NT2/D1 (cell line): ENCODE results near the gene NAGPA.
"Not testable (repeated sequence)": the region's sequence is repeated elsewhere in the genome, so short reads cannot be mapped to it uniquely, and the experiment has no call there.

Experiments
- DNase-seq: peaks from one replicate; pipeline ENCODE4 v3.0.0-alpha.2; 2011; ENCODE audit warnings: low read depth, low spot score
- H3K27me3 ChIP-seq: 2 replicates; pipeline ENCODE4 v1.6.0; 2011; ENCODE audit warnings: mild to moderate bottlenecking; ENCODE audit not compliant: insufficient read length, insufficient read depth
- H3K36me3 ChIP-seq: 2 replicates; pipeline ENCODE4 v1.6.1; 2011; ENCODE audit warnings: mild to moderate bottlenecking, low read length, mixed read lengths; ENCODE audit not compliant: insufficient read depth, insufficient read length
- H3K4me1 ChIP-seq: 2 replicates; pipeline ENCODE4 v1.5.1; 2011; ENCODE audit not compliant: insufficient read depth, insufficient read length
- H3K4me3 ChIP-seq: 2 replicates; pipeline ENCODE4 v1.5.1; 2011; ENCODE audit warnings: low read depth; ENCODE audit not compliant: insufficient read length
- H3K9ac ChIP-seq: 2 replicates; pipeline ENCODE4 v1.6.0; 2011; ENCODE audit warnings: low read depth; ENCODE audit not compliant: insufficient read length
- H3K9me3 ChIP-seq: 2 replicates; pipeline ENCODE4 v1.5.1; 2011; ENCODE audit warnings: mild to moderate bottlenecking, low read length; ENCODE audit not compliant: insufficient read depth
- SUZ12 ChIP-seq: IDR thresholded peaks from 2 replicates; pipeline ENCODE4 v1.6.1; 2011; ENCODE audit not compliant: insufficient read length, insufficient read depth; ENCODE audit errors: extremely low read depth
- YY1 ChIP-seq: IDR thresholded peaks from 2 replicates; pipeline ENCODE4 v1.6.1; 2011; ENCODE audit not compliant: insufficient read length, insufficient read depth
- ZNF274 ChIP-seq: IDR thresholded peaks from 2 replicates; pipeline ENCODE4 v1.6.1; 2011; ENCODE audit warnings: mild to moderate bottlenecking, low read depth, low read length

Gene NAGPA

DNA sequence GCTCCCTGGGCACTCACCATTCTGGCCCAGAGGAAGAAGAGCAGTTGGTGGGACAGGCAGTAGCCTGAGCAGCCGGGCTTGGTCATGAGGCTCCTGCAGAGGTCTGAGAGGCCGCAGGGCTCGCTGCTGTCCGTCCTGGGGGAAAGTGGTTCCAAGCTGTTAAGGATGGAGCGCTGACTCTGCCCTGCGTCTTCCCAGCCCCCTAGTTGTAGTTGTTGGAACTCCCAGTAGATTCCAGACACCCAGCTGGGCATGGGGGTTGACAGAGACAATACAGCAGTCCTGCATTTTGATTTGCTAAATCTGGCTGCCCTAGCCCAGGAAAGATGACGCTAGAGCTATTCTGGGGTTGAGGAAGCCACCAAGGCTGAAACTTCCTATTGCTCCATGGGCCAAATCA, 24.7 kb upstream of the NAGPA start:
- peak; percentile 96 for DNase-seq
- Histone ChIP-seq H3K27me3 (no peaks in the 10 kb centered on the region), H3K4me1 (peaks cover 18% of the 10 kb centered on the region), H3K9me3 (no peaks in the 10 kb centered on the region), H3K9ac (peak overlapping the region; percentile 46), H3K4me3 (peak overlapping the region; percentile 16), H3K36me3 (peaks cover 8% of the 10 kb centered on the region)
- TF ChIP-seq ZNF274: no peak
- TF ChIP-seq SUZ12: no peak
- no peak for TF ChIP-seq YY1

- Histone ChIP-seq H3K4me3 (no peak overlapping the region), H3K27me3 (no peaks in the 10 kb centered on the region), H3K9me3 (no peaks in the 10 kb centered on the region), H3K36me3 (peaks cover 8% of the 10 kb centered on the region), H3K9ac (peak overlapping the region; percentile 5), H3K4me1 (peaks cover 8% of the 10 kb centered on the region)
- no peak for DNase-seq
- TF ChIP-seq SUZ12: no peak
- no peak for TF ChIP-seq YY1
- no peak for TF ChIP-seq ZNF274
Measured at GRCh38 chr16:5056352-5056751, 22.6 kb upstream of the NAGPA start.

GRCh38 chr16:5054876-5055865, 21.4 kb upstream of the NAGPA start:
- Histone ChIP-seq H3K27me3 (no peaks in the 10 kb centered on the region), H3K4me3 (no peak overlapping the region), H3K9ac (no peak overlapping the region), H3K36me3 (peaks cover 8% of the 10 kb centered on the region), H3K9me3 (no peaks in the 10 kb centered on the region), H3K4me1 (peaks cover 5% of the 10 kb centered on the region)
- DNase-seq: no peak
- TF ChIP-seq YY1 (no peak), SUZ12 (no peak), ZNF274 (no peak)

GRCh38 chr16:5046914-5047313, 13.2 kb upstream of the NAGPA start:
- no peaks in the 10 kb centered on the region for H3K27me3 ChIP-seq
- DNase-seq: no peak
- no peak overlapping the region for H3K9ac ChIP-seq
- H3K9me3 ChIP-seq: no peaks in the 10 kb centered on the region
- TF ChIP-seq ZNF274 (no peak), SUZ12 (no peak), YY1 (no peak)
- peaks cover 6% of the 10 kb centered on the region for H3K4me1 ChIP-seq
- H3K4me3 ChIP-seq: no peak overlapping the region
- peaks cover 23% of the 10 kb centered on the region for H3K36me3 ChIP-seq

DNA sequence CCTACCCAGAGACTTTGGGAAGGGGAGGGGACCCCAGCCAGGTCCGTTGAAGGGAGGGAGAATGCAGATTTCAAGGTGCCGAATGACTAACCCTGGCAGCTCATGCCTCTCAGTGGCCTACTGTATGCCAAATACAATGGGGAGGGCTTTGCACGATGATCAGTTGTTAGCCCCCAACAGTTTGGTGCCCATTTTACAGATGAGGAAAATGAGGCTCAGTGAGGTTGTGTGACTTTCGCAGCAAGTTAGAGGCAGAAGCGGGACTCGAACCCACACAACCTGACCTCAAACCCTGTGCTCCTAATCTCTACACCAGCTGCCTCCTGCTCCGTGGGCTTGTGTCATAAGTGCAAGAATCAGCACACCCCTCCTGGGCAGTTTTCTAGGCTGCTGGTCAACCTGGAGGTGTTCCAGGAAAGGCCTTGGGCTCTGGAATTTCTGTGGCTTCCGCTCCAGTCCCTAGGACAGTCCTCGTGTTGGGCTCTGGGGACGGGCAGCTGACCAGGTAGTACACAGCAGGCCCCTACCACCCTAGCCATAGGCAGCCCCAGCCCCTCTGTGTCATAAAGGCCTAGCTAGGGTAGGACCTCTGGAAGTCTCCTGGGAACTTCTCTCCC, 11.9 kb upstream of the NAGPA start:
- Histone ChIP-seq H3K4me3 (no peak overlapping the region), H3K9me3 (no peaks in the 10 kb centered on the region), H3K4me1 (peaks cover 6% of the 10 kb centered on the region), H3K9ac (no peak overlapping the region), H3K36me3 (peaks cover 23% of the 10 kb centered on the region), H3K27me3 (no peaks in the 10 kb centered on the region)
- no peak for TF ChIP-seq ZNF274
- no peak for TF ChIP-seq YY1
- TF ChIP-seq SUZ12: no peak
- no peak for DNase-seq

- H3K9ac ChIP-seq, H3K27me3 ChIP-seq, H3K9me3 ChIP-seq, H3K4me3 ChIP-seq, H3K4me1 ChIP-seq, DNase-seq: not testable (repeated sequence)
- H3K36me3 ChIP-seq: peaks cover 23% of the 10 kb centered on the region
Measured at GRCh38 chr16:5044581-5044980, 10.8 kb upstream of the NAGPA start.

DNA sequence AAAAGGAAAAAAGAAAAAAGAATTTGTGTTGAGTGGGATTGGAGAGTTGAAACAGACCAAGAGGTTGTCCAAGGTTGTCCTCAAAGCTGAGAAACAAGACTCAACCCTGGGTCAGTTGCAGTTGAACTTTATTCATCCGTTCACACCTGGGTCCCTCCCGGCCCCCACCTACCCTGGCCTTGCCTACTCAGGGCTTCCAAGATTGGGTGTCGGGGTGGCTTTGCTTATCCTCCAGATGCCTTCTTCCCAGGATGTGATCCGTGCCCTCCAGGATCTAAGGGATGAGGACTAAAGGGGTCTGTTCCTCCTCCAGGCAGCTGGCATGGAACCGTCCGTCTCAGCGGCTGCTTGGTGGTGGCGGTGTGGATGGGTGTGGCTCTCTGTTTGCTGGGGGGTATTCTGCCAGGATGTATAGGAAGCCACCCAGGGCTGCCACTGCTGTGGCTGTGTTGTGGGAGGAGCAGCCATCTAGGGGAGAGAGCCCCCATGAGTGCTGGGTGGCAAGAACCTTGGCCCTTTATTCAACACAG, 10.3 kb upstream of the NAGPA start:
- Histone ChIP-seq H3K4me3 (no peak overlapping the region), H3K9ac (no peak overlapping the region), H3K4me1 (peaks cover 6% of the 10 kb centered on the region), H3K36me3 (peaks cover 23% of the 10 kb centered on the region), H3K27me3 (no peaks in the 10 kb centered on the region), H3K9me3 (no peaks in the 10 kb centered on the region)
- DNase-seq: no peak
- TF ChIP-seq SUZ12 (no peak), YY1 (no peak), ZNF274 (no peak)
